Measurements from ENCODE around the gene DXO. TPM values are rescaled to one million over a fixed set of nuclear protein-coding genes. Genes with fewer than 3 reads are reported as not detected.
"Not testable (repeated sequence)": the region's sequence is repeated elsewhere in the genome, so short reads cannot be mapped to it uniquely, and the experiment has no call there.

Gene DXO
- total RNA-seq, 4 donors from 2014 or later: 16.2 to 46.1 (median 34.3) TPM

GRCh38 chr6:32004864-32005537 lies 33.1 kb upstream of the DXO start:
- H3K36me3 ChIP-seq; DNase-seq (ENCODE audit: low spot score in 2 of 2); H3K4me1 ChIP-seq; H3K27ac ChIP-seq; H3K4me3 ChIP-seq; H3K9me3 ChIP-seq; H3K27me3 ChIP-seq: not testable (repeated sequence)
- WGBS, 2 donors: 68 to 69% methylated on average over 7 to 9 of the region's 13 CpGs

GRCh38 chr6:32004393-32004792 lies 32.5 kb upstream of the DXO start:
- H3K27me3 ChIP-seq; H3K4me3 ChIP-seq; H3K4me1 ChIP-seq; DNase-seq (ENCODE audit: low spot score in 2 of 2); H3K9me3 ChIP-seq; H3K36me3 ChIP-seq; H3K27ac ChIP-seq: not testable (repeated sequence)
- 68 to 86% methylated on average over 3 to 4 of the region's 4 CpGs for WGBS, 2 donors

GRCh38 chr6:32003301-32003700 lies 31.4 kb upstream of the DXO start:
- not testable (repeated sequence) for DNase-seq (ENCODE audit: low spot score in 2 of 2); H3K36me3 ChIP-seq; H3K4me3 ChIP-seq; H3K27me3 ChIP-seq; H3K9me3 ChIP-seq; H3K4me1 ChIP-seq; H3K27ac ChIP-seq
- no CpG with 5 or more reads among the region's 7 CpGs for WGBS, 2 donors

- no CpG with 5 or more reads among the region's 15 CpGs for WGBS, 2 donors
- H3K27ac ChIP-seq; DNase-seq (ENCODE audit: low spot score in 2 of 2): not testable (repeated sequence)
Measured at GRCh38 chr6:32002546-32003268, 30.8 kb upstream of the DXO start.

GRCh38 chr6:31996385-31996784 lies 24.4 kb upstream of the DXO start:
- DNase-seq (ENCODE audit: low spot score in 2 of 2); H3K27ac ChIP-seq; H3K36me3 ChIP-seq; H3K27me3 ChIP-seq; H3K4me3 ChIP-seq; H3K9me3 ChIP-seq; H3K4me1 ChIP-seq: not testable (repeated sequence)
- 88% methylated on average over 5 of the region's 6 CpGs; no CpG with 5 or more reads in 1 of the 2 donors for WGBS, 2 donors

More at GRCh38 chr6:32002546-32003268, 30.8 kb upstream of the DXO start:
- not testable (repeated sequence) for H3K9me3 ChIP-seq, H3K4me1 ChIP-seq, H3K36me3 ChIP-seq, H3K27me3 ChIP-seq, H3K4me3 ChIP-seq

GRCh38 chr6:31994421-31994820 lies 22.5 kb upstream of the DXO start:
- no CpG with 5 or more reads among the region's 14 CpGs for whole genome bisulfite sequencing, 2 donors
- not testable (repeated sequence) for H3K4me3 ChIP-seq; H3K9me3 ChIP-seq; H3K36me3 ChIP-seq; H3K27ac ChIP-seq; H3K27me3 ChIP-seq; H3K4me1 ChIP-seq; DNase-seq (ENCODE audit: low spot score in 2 of 2)

GRCh38 chr6:31989363-31989762 lies 17.4 kb upstream of the DXO start:
- no CpG with 5 or more reads among the region's 10 CpGs for WGBS, 2 donors
- H3K4me3 ChIP-seq; H3K27ac ChIP-seq; H3K9me3 ChIP-seq; DNase-seq (ENCODE audit: low spot score in 2 of 2); H3K4me1 ChIP-seq; H3K27me3 ChIP-seq; H3K36me3 ChIP-seq: not testable (repeated sequence)

GRCh38 chr6:31981744-31982143 lies 9.8 kb upstream of the DXO start, which contains the start of gene C4A:
Gene C4A, plus strand, starts transcription at chr6:31982057. Its CDS starts 51 bp downstream, at chr6:31982108.
- not testable (repeated sequence) for H3K4me3 ChIP-seq
- no CpG with 5 or more reads among the region's 7 CpGs for WGBS, 2 donors

GRCh38 chr6:31980998-31981397 lies 9.1 kb upstream of the DXO start:
- H3K9me3 ChIP-seq; H3K4me1 ChIP-seq; H3K27me3 ChIP-seq; H3K4me3 ChIP-seq; DNase-seq (ENCODE audit: low spot score in 2 of 2); H3K27ac ChIP-seq: not testable (repeated sequence)
- H3K36me3 ChIP-seq: peaks cover 0 to 29% (median 0%) of the 10 kb centered on the region in 3 donors
- no CpG with 5 or more reads among the region's 5 CpGs for WGBS, 2 donors

More at GRCh38 chr6:31981744-31982143, 9.8 kb upstream of the DXO start, which contains the start of gene C4A:
- H3K9me3 ChIP-seq; H3K27ac ChIP-seq; DNase-seq (ENCODE audit: low spot score in 2 of 2); H3K4me1 ChIP-seq; H3K27me3 ChIP-seq: not testable (repeated sequence)
- peaks cover 0 to 22% (median 0%) of the 10 kb centered on the region in 3 donors for H3K36me3 ChIP-seq

GRCh38 chr6:31980195-31980876 lies 8.4 kb upstream of the DXO start:
- H3K4me3 ChIP-seq; DNase-seq (ENCODE audit: low spot score in 2 of 2); H3K27me3 ChIP-seq; H3K9me3 ChIP-seq; H3K4me1 ChIP-seq: not testable (repeated sequence)
- Histone ChIP-seq H3K27ac (peak overlapping the region in 1 of 4 donors; percentile 24), H3K36me3 (peaks cover 0 to 33% (median 0%) of the 10 kb centered on the region in 3 donors)
- 88 to 90% methylated on average over 4 to 7 of the region's 13 CpGs for WGBS, 2 donors

Measured in tibial nerve (tissue), 4 donors.